TTC549 (cell line): ENCODE results near the gene KDM4B.
A peak's percentile ranks its signal among the peaks of the same experiment; 100 is the strongest.

Experiments used
- FAIRE-seq: peaks from 2 replicates; lab custom pipeline; 2012; peaks lifted over from hg19 to GRCh38; lab: Jason Lieb, UNC

KDM4B gene

DNA sequence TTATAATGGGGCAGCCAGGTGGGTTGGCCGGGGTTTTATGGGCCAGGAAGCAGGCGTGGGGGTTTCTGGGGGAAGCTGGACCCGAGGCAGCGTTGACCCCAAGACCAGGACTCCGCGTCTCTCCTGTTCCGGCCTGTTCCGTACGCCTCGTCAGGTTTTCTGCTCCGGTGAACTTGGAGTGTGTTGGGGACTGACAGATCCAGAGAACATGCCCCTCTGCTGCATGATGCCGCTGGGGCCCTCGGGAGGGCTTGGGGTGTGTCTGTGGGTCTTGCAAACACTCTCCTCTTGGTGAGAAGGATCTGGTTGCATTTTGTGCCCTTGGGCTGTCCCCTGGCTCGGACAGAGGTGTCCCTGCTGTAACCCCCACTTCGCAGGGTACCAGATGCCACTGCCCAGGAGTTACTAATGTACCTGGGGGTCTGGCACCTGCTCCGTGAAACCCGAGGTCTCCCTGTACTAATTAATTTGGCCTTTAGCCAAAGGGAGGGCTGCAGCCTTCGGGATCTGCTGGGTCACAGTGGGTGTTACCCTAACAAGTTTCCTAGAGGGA is 15.6 kb downstream of the KDM4B start:
- FAIRE-seq = no peak

DNA sequence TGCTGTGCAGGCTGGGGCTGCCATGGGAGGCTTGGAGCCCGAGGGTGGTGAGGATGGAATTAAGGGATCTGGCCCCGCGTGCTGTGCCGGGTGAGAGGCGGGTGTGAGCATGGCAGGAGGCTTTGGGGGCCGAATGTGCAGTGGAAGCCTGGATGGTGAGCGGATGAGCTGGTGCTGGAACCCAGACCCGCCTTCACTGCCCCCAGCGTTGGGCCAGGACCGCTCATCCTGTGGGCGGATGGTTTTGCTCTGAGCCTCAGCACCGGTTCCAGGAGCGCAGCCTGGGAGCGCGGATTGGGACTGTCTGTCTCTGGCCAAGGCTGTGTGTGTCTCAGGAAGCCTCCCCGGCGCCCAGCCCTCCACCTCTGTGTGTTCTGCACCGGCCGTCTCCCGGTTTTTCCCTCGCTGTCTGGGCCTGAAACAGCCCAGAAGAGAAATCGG is 16.7 kb downstream of the KDM4B start:
- FAIRE-seq = no peak

DNA sequence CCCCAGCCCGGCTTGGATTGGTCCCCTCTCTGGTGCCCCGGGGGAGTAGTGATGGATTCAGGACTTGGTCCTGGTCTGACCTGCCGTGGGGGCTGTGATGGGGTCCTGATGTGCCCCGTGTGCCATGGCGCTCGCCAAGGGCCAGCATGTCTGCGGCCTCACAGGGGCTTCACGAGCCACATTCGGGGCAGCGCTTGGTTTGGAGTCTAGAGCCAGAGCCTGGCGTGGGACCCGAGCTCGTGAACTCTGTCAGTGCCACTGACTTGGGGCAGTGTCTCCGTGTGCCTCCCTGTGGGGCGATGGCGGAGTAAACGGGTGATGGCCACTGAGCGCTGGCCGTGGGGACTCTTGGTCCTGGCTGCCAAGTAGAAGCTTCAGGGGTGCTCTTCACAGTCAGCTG is 17.1 kb downstream of the KDM4B start:
- no peak for FAIRE-seq

DNA sequence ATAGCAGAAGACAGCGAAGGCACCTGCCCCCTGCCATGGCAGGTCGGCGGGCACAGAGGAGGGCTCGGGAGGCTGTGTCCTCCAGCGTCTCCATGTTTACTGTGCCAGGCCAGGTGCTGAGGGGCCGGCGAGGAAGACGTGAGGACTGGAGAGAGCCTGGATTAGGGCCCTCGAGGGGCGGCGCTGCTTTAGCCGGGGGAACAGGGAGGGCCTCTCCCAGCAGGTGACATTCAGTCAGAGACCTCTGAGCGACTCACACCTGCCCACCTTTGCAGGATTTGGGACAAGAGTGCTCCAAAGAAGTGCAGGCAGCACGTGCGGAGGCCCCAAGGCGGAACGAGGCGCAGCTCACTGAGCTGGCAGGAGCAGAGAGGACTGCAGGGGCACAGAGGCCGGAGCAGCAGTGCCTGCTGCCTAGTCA is 17.6 kb downstream of the KDM4B start:
- no peak for FAIRE-seq

DNA sequence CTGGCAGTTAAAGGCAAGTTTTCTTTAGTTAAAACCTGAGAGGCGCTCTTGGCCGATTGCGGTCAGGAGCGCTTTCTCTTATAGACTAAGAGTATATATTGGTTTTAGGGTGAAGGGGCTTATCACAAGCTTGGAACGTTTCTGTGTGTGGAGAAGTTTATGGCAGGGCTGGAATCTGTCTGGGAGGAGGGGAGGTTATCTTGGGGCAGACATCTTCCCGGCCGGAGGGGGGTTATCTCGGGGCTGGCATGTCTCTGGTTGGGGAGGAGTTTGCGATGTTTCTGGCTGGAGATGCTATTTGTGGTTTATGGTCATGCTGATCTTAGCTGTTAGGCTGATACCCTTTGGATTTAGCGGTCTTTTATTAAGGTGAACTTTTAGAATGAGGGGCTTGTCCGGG is 18.3 kb downstream of the KDM4B start:
- no peak for FAIRE-seq

DNA sequence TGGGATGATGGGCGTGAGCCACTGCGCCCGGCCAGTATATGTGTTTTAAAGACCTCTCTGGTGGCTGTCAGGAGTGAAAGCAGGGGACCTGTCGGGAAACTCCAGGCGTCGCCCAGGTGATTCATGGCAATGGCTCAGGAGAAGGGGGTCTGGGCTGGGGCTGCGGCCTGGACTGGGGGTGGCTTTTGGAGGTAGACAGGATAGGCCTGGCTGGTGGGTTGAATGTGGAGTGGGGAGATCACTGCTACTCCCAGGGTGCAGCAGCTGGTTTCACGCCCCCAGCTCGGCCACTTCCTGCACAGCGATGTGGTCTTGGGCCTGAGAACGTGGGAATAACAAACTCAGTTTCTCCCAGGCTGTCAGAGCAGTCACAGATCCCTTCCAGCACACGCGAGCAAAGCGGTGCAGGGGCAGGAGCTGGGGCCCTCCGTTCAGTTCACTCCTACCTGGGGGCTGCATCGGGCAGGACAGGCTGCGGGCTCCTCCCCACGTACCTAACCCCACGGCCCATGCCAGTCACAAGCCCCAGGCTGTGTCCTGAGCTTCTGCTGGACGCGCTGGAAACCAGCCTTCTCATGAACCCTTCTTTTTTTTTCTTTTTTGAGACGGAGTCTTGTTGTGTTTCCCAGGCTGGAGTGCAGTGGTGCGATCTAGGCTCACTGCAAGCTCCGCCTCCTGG is 18.9 kb downstream of the KDM4B start:
- FAIRE-seq = no peak

DNA sequence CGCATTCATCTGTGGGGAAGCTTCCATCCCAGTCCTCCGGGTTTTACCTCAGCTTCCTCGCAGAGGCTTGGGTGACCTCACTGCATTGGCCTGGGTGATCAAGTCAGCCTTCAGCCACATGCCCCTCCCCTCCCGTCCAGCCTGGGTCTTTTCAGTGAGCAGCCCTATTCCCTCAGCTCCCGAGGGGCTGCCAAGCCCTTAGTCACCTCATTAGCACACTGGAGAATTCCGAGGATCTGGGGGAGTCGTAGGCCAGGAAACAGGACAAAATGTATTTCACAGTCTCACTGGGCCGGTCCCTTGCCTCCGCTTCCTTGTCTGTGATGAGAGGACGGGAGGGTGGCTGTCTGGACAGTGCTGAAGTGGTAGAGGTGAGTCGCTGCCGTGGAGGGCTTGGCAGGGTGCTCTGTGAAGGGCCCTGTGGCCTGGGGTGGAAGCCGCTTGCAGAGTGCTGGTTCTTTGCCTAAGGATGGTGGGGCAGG is 19.9 kb downstream of the KDM4B start:
- no peak for FAIRE-seq

DNA sequence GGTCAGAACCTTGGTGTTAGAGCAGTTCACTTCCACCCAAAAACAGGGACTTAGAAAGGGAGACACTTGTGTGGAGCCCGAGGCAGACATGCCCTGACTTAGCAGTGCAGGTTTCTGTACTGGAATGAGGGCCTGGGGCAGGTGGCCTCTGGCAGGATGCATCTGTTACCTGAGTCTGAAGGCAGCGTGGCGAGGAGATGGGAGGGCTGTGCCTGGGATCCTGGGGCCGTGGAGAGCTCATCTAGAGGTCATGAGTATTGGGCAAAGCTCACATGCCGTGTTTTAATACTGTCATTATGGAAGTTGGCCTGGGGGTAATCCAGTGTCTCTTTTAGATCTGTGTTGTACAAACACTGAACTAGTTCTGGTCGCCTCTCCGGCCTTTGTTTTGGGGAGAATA is 21.4 kb downstream of the KDM4B start:
- FAIRE-seq = no peak

DNA sequence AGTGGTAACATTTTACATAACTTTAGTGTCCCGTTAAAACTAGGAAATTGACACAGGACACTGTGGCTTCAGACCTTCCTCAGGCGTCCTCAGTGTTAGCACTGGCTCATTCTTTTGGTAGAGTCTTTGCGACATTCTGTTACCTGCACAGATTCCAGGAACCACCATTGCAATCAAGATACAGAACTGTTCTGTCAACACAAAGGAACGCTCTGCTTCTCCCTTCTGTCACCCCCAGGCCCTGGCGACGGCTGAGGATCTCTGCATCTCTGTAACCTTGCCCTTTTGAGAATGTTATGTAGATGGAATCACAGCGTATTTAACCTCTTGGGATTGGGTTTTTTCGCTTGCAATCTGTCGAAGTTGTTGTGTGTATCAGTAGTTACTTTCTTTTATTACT is 22.6 kb downstream of the KDM4B start:
- FAIRE-seq = no peak

DNA sequence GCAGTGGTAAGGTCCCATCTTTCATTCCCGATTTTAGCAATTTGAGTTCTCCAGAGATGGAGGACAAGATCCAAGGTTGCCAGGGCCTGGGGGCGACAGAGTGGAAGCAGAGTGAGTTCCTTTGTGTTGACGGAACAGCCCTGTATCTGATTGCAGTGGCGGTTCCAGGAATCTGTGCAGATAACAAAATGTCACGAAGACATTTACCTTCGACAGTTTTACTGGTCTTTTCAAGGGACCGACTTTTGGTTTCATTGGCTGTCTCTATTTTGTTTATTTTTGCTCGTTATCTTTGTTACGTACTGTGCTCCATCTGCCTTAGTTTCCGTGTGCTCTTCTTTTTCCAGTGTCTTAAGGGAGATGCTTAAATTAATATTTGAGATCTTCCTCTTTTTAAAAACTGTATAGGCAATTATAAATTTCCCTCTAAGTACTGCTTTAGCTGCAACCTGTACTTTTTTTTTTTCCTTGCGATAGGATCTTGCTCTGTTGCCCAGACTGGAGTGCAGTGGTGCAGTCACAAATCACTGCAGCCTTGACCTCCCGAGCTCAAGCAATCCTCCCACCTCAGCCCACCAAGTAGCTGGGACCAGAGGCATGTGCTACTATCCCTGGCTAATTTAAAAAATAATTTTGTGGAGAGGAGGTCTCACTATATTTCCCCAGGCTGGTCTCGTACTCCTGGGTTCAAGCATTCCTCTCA is 23.2 kb downstream of the KDM4B start:
- FAIRE-seq = no peak

DNA sequence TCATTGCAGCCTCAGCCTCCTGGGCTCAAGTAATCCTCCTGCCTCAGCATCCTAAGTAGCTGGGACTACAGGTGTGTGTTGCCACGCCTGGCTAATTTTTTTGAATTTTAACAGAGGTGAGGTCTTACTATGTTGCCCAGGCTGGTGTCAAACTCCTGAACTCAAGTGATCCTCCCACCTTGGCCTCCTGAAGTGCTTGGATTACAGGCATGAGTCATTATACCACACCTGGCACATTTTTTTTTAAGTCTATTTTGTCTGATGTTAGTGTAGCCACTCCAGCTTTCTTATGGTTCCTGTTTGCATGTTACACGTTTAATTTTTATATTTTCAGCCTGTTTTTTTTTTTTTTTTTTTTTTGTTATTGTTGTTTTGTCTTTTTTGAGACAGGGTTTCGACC is 24.8 kb downstream of the KDM4B start:
- no peak for FAIRE-seq

DNA sequence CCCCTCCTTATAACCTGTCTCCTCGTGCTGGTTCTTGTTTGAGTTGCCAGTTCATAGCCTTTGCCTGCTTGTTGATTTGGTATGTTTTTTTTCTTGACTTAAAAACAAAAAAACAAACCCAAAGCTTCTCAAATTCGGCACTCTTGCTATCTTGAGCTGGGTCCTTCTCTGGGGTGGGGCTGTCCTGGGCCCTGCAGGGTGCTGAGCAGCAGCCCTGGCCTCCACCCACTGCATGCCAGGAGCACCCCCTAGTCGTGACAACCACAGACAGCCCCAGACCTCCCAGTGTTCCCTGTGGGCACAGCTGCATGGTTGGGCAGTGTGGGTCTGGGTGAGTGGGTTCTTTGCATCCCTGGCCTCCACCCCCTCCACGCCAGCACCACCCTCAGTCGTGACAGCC is 27.8 kb downstream of the KDM4B start:
- no peak for FAIRE-seq

DNA sequence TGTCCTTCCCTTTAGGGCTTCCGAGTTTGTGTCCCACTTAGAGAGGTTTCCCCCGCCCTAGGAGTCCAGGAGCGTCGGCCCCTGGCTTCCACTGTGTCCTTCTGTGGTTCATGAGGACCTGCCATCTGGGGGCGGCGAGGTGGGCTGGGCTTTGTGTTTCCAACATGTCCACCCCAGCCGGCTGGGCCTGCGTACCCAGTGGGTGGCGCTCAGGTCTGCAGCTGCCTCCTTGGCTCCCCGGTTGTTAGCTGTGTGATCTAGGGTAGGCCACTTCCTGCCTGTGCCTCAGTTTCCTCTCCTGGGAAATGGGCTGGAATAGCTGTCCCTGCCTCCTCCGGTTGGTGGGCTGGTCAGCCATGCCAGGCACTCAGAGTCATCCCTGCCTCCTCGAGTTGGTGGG is 28.4 kb downstream of the KDM4B start:
- FAIRE-seq = no peak

DNA sequence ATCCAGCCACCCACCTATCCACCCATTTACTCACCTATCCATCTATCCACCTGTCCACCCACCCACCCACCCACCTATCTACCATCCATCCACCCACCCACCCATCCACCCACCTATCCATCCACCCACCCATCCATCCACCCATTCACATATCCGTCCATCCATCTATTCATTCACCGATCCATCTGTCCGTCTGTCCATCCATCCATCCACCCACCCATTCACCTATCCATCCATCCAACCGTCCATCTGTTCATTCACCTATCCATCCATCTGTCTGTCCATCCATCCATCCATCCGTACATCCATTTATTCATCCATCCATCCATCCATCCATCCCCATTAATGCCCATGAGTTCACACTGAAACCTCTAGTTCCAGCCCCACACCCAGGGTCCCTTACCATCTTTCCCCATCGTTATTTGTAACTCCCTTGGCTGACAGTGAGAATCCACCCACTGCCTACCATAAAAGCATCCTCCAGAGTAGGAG is 31.3 kb downstream of the KDM4B start:
- no peak for FAIRE-seq

DNA sequence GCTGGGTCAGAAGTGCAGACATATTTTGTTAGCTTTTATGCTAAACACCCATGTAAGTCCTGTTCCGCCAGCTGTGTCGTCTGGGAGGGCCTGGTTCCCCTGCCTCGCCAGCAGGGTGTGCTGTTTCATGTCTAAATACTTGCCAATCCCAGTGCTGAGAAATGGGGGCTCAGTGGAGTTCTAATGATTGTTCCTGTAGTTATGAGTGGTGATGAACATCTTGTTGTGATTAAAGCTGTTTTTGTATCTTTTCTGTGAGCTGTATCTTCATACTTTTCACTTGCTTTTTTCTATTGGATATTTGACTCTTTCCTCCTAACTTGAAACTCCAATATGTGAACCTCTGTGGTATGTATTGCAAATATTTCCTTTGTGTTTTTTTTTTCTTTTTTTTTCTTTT is 32.7 kb downstream of the KDM4B start:
- FAIRE-seq = peak; percentile 58

DNA sequence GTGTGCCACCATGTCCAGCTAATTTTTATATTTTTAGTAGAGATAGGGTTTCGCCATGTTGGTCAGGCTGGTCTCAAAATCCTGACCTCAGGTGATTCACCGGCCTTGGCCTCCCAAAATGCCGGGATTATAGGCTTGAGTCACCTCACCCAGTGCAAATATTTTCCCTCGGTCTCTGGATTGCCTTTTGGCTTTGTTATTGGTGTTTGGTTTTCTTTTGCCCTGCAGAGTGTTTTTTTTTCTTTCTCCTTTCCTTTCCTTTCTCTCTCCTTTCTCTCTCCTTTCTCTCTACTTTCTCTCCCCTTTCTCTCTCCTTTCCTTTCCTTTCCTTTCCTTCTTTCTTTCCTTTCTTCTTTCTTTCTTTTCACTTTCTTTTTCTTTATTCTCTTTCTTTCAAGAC is 33.2 kb downstream of the KDM4B start:
- no peak for FAIRE-seq

DNA sequence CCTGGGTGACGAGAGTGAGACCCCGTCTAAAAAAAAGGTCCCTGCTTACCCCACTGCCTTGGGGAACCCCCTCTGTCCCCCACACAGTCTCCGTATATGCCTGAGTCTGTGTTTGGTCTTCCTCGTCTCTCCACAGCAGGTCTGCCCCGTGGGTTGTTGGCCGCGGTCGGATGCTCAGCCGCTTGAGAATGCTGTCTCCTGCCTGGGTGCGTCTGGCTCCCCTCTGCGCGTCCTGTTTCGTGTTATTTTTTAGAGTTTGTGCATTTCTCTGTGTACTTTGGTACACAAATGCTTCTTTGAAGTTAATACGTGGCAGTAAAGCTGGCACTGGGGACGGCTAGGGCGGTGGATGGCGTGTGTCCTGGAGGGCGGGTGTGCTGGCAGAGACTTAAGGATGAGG is 34.9 kb downstream of the KDM4B start:
- no peak for FAIRE-seq

DNA sequence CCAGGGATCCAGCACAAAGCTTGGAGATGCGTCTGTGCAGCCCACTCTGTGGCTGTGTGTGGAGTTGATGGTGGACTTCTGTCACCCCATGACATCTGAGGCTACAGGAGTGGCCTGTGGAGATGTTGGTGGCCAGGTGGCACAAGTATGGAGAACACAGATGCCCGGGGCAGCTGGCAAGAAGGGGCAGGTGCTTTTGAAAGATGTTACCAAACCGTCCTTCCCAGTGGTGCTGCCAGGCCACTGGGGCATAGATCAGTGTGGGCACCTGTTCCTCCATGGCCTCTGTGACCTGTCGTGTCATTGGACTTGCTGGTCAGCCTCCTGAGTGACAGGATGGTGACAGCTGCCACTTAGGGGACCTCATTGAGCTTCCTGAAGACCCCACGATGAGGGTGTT is 36.2 kb downstream of the KDM4B start:
- FAIRE-seq = no peak

DNA sequence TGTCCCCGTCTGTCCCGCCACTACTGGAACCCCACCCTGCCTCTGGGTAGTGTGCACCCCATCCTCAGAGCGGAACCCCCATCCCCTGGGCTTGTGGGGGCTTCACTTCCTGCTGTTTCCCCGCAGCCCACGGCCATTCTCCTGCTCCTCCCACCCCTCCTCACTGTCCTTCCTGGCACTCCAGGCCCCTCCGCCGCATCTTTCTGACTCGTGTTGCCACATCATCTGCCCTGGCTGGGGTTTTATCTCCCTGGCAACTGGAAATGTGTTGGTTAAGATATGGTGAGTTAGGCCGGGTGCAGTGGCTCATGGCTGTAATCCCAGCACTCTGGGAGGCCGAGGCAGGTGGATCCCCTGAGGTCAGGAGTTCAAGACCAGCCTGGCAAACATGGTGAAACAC is 37.3 kb downstream of the KDM4B start:
- no peak for FAIRE-seq

DNA sequence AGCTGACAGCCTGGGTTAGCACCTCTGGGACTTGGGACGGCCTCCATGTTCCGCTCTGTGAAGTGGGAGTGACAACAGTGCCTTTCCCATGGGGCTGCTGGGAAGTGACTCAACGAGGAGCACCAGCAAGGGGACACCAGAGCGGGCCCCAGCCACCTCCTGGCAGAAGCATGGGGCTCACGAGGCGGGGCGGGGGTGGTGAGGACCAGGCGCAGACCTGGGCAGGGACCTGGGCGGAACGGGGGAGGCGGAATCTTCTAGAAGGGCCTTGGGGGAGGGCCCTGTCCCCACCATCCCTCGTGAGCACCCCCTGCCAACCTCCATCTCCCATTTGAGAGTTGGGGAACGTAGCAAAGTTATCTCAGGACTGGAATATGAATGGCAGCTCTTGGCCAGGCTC is 37.9 kb downstream of the KDM4B start:
- no peak for FAIRE-seq

DNA sequence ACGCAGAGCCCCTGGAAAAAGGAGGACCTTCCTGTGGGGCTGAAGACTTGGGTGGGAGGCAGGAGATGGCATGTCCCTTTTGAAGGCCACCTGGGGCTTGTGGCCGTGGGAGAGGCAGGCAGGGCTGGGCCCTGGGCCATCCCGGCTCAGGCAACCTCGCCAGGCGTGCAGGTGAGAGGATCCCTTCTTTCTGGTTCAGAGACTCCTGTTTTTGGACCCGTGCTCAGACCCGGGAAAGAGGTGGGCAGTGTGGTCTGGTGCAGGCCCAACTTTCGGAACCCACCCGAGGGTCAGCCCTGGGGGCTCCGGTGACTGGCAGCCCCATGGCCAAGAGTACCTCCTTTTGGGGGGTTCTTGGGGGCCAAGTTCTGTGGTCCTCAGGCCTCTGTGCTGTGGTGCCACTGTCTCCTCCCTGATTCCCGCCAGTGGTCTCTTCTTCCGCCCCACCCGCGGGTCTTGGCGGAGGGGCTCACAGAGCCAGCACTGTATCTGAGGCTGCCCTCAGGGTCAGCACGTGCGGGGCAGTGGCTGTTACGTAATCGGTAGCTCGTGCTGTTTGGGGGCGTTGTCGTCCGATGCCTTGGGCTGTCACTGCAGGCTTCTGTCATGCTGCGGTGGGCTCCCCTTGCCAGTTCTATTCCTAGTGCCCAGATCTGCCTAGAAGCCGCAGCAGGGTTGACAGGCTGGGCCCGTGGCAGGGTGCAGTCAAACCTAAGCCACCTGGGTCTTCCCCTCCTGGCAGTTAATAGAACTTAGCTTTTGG is 42.7 kb downstream of the KDM4B start:
- no peak for FAIRE-seq

DNA sequence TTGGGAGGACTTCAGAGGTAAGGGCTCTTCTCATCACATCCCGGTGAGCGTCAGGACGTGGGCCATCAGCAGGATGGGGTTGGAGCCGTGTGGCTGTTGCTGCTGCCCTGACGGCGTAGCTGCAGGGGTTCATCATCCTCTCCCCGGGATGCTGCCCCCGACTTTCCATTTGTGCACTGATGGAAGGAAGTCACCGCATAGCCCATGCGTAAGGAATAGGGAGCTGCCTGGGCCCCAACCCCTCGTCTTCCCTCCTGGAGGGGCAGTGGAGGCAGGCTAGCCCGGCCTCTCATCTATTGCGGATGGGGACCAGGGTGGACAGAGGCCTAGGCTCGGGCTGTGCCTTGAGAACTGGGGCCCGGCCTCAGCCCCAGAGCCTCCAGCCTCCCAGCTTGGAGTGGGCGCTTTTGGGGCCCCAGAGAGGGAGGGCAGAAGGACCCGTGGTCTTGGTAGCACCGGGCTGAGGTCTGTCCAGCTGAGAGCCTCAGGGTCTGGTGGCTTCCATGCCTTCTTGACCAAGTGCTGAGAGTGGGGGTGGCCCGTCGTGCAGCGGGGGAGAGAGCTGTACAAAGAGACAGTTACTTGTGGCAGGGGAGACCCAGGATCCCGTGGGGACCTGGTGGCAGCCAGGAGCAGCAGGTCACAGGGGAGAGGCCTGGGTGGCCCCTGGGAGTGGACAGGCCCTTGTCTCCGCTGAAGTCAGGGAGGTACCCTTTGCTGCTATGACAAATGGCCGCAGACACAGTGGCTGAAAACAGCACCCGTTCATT is 44.0 kb downstream of the KDM4B start:
- no peak for FAIRE-seq
